Measurements from ENCODE around the gene BNC2.
A peak's percentile ranks its signal among the peaks of the same experiment; 100 is the strongest.

BNC2 gene

DNA sequence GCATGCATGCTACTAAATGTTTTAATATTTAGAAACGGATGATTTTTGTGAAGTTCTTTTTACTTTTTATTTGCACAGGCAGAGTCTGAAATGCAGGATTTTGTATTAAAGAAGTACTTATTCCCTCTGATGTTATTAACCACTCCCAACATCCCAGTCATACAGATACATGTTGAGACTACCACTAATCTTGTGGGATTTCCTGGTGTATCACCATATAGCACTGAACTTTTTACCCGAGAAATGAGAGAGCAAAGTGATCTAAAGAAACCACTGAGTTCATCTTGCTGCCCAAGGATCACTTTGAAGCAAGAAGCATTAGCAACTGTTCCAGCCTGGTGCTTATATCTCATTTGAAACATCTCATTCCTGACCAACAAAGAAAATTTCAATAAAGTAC is 443.8 kb downstream of the BNC2 start:
- H3K4me3 ChIP-seq (replicated peaks in 1 of 2; ENCODE audit: low read depth in 2 of 2, low read length in 2 of 2), result no peak overlapping the region
- peak in 1 of 2 donors; percentile 38 for DNase-seq (ENCODE audit: low read depth in 2 of 2)

GRCh38 chr9:16425562-16426231 is 444.8 kb downstream of the BNC2 start:
- peak; percentile 86 to 89 for DNase-seq (ENCODE audit: low read depth in 2 of 2)
- TF ChIP-seq CTCF (IDR thresholded peaks at IDR 0.05; ENCODE audit: low read depth, low read length), result no peak
- H3K4me3 ChIP-seq (replicated peaks in 1 of 2; ENCODE audit: low read depth in 2 of 2, low read length in 2 of 2), result no peak overlapping the region

More for the DNA sequence above, 443.8 kb downstream of the BNC2 start:
- no peak for TF ChIP-seq CTCF (IDR thresholded peaks at IDR 0.05; ENCODE audit: low read depth, low read length)

- no peak for TF ChIP-seq CTCF (IDR thresholded peaks at IDR 0.05; ENCODE audit: low read depth, low read length)
These were observed 448.4 kb downstream of the BNC2 start for GRCh38 chr9:16422114-16422513.

GRCh38 chr9:16421532-16421931 is 448.9 kb downstream of the BNC2 start:
- TF ChIP-seq CTCF (IDR thresholded peaks at IDR 0.05; ENCODE audit: low read depth, low read length), result no peak
- H3K4me3 ChIP-seq (replicated peaks in 1 of 2; ENCODE audit: low read depth in 2 of 2, low read length in 2 of 2), result no peak overlapping the region
- peak; percentile 44 to 46 for DNase-seq (ENCODE audit: low read depth in 2 of 2)

More at GRCh38 chr9:16422114-16422513, 448.4 kb downstream of the BNC2 start:
- no peak for DNase-seq (ENCODE audit: low read depth in 2 of 2)
- no peak overlapping the region for H3K4me3 ChIP-seq (replicated peaks in 1 of 2; ENCODE audit: low read depth in 2 of 2, low read length in 2 of 2)

- DNase-seq (ENCODE audit: low read depth in 2 of 2), result no peak
- TF ChIP-seq CTCF (IDR thresholded peaks at IDR 0.05; ENCODE audit: low read depth, low read length), result no peak
- no peak overlapping the region for H3K4me3 ChIP-seq (replicated peaks in 1 of 2; ENCODE audit: low read depth in 2 of 2, low read length in 2 of 2)
These were observed 451.3 kb downstream of the BNC2 start for GRCh38 chr9:16419124-16419523.

- TF ChIP-seq CTCF (IDR thresholded peaks at IDR 0.05; ENCODE audit: low read depth, low read length), result no peak
- no peak overlapping the region for H3K4me3 ChIP-seq (replicated peaks in 1 of 2; ENCODE audit: low read depth in 2 of 2, low read length in 2 of 2)
These were observed 451.7 kb downstream of the BNC2 start for GRCh38 chr9:16418721-16419120.

DNA sequence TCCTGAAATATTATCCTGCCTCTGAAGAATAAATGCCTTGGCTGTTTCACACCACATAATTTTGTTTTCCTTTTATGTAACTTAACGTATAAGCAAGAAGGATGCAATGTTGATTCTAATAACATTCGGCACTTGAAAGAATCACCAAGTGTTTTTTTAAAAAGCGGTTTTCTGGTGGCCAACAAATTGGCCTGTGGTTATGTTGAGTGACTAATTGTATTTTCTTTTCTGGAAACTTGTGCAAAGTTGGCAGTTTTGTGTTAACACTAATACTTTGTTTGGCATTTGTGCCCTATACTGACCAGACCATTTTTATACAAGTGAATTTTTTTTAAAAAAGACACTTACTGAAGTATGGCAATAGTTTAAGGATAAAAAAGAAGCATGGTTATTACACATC is 452.7 kb downstream of the BNC2 start:
- peak in 1 of 2 donors; percentile 82 for DNase-seq (ENCODE audit: low read depth in 2 of 2)
- H3K4me3 ChIP-seq (replicated peaks in 1 of 2; ENCODE audit: low read depth in 2 of 2, low read length in 2 of 2), result peak overlapping the region in 1 of 2 donors; percentile 3
- no peak for TF ChIP-seq CTCF (IDR thresholded peaks at IDR 0.05; ENCODE audit: low read depth, low read length)

More at GRCh38 chr9:16418721-16419120, 451.7 kb downstream of the BNC2 start:
- no peak for DNase-seq (ENCODE audit: low read depth in 2 of 2)
